Measurements from ENCODE around the gene ADGRL2.

The ADGRL2 gene

GRCh38 chr1:81921851-81922462 is 121.2 kb downstream of the ADGRL2 start:
- Histone ChIP-seq H3K36me3 (ENCODE audit: insufficient read depth, insufficient read length, low read length) (peaks cover 3% of the 10 kb centered on the region), H3K27me3 (ENCODE audit: insufficient read depth, insufficient read length) (no peaks in the 10 kb centered on the region), H3K9me3 (ENCODE audit: insufficient read depth, low read length) (no peaks in the 10 kb centered on the region), H3K4me3 (ENCODE audit: insufficient read length, low read depth) (no peak overlapping the region), H3K4me1 (ENCODE audit: insufficient read depth, insufficient read length) (no peaks in the 10 kb centered on the region), H3K9ac (ENCODE audit: insufficient read length, low read depth) (no peak overlapping the region)
- DNase-seq (ENCODE audit: low read depth, low spot score), result no peak
- TF ChIP-seq SUZ12 (IDR thresholded peaks at IDR 0.05; ENCODE audit: extremely low read depth, insufficient read depth, insufficient read length), result no peak
- no peak for TF ChIP-seq YY1 (IDR thresholded peaks at IDR 0.05; ENCODE audit: insufficient read depth, insufficient read length)
- TF ChIP-seq ZNF274 (IDR thresholded peaks at IDR 0.05; ENCODE audit: low read depth, low read length), result no peak

- Histone ChIP-seq H3K9ac (ENCODE audit: insufficient read length, low read depth) (no peak overlapping the region), H3K4me3 (ENCODE audit: insufficient read length, low read depth) (no peak overlapping the region), H3K36me3 (ENCODE audit: insufficient read depth, insufficient read length, low read length) (peaks cover 3% of the 10 kb centered on the region), H3K9me3 (ENCODE audit: insufficient read depth, low read length) (no peaks in the 10 kb centered on the region), H3K27me3 (ENCODE audit: insufficient read depth, insufficient read length) (no peaks in the 10 kb centered on the region), H3K4me1 (ENCODE audit: insufficient read depth, insufficient read length) (no peaks in the 10 kb centered on the region)
- no peak for DNase-seq (ENCODE audit: low read depth, low spot score)
- TF ChIP-seq SUZ12 (IDR thresholded peaks at IDR 0.05; ENCODE audit: extremely low read depth, insufficient read depth, insufficient read length) (no peak), YY1 (IDR thresholded peaks at IDR 0.05; ENCODE audit: insufficient read depth, insufficient read length) (no peak), ZNF274 (IDR thresholded peaks at IDR 0.05; ENCODE audit: low read depth, low read length) (no peak)
Observed at GRCh38 chr1:81922955-81923354, 122.2 kb downstream of the ADGRL2 start.

- TF ChIP-seq SUZ12 (IDR thresholded peaks at IDR 0.05; ENCODE audit: extremely low read depth, insufficient read depth, insufficient read length), result no peak
- no peak for TF ChIP-seq ZNF274 (IDR thresholded peaks at IDR 0.05; ENCODE audit: low read depth, low read length)
- no peak for TF ChIP-seq YY1 (IDR thresholded peaks at IDR 0.05; ENCODE audit: insufficient read depth, insufficient read length)
- Histone ChIP-seq H3K27me3 (ENCODE audit: insufficient read depth, insufficient read length) (no peaks in the 10 kb centered on the region), H3K36me3 (ENCODE audit: insufficient read depth, insufficient read length, low read length) (peaks cover 12% of the 10 kb centered on the region), H3K9me3 (ENCODE audit: insufficient read depth, low read length) (no peaks in the 10 kb centered on the region), H3K4me1 (ENCODE audit: insufficient read depth, insufficient read length) (no peaks in the 10 kb centered on the region), H3K4me3 (ENCODE audit: insufficient read length, low read depth) (no peak overlapping the region), H3K9ac (ENCODE audit: insufficient read length, low read depth) (no peak overlapping the region)
- no peak for DNase-seq (ENCODE audit: low read depth, low spot score)
Observed at GRCh38 chr1:81929106-81929505, 128.4 kb downstream of the ADGRL2 start.

DNA sequence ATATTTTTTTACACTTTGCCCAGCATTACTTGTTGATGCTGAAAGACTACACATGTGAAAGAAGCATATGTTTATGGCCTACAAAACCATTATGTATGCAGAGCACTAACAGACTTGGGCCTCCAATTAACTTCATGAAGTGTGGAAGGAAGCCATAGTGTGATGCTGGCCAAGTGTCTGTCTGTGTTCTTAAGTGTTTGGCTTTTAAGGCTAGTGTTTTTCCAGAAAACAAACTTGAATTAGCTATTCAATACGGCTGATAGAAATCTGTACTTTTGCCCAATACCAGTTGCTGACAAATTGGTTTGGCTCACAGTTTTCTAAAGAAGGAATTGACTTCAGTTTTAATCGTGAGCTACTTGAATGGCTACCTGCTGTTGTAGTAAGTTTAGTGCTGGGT is 136.1 kb downstream of the ADGRL2 start:
- TF ChIP-seq YY1 (IDR thresholded peaks at IDR 0.05; ENCODE audit: insufficient read depth, insufficient read length) (no peak), ZNF274 (IDR thresholded peaks at IDR 0.05; ENCODE audit: low read depth, low read length) (no peak), SUZ12 (IDR thresholded peaks at IDR 0.05; ENCODE audit: extremely low read depth, insufficient read depth, insufficient read length) (no peak)

DNA sequence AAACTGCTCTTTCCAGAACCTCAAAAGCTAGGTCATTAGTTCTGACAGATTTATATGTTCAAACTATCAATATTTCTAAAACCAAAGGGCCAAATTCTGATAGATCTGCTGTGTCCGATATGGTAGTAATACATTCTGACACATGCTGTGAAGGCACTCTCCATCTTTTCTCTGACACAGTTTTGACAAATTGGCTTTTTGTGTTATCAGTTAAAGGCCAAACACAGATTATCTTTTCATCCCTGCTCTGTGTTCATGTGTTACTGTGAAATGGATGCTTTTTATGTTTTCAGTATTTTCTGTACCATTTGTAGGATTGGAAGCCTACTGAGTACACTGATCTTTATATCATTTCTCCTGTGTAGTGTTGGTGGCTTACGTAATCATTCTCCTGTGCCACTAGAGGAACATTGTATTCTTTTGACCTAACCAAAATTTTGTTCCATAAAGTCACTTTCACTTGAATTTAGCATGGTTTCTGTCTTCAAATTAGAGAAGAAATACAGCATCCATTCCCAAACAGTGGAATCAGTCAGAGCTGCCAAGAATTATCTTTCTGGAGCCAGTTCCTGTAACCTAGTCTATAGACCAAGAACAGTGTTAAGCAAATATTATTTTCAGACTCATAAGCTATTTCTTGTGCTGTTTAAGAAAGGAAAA is 137.2 kb downstream of the ADGRL2 start:
- Histone ChIP-seq H3K36me3 (ENCODE audit: insufficient read depth, insufficient read length, low read length) (peaks cover 18% of the 10 kb centered on the region), H3K9ac (ENCODE audit: insufficient read length, low read depth) (no peak overlapping the region), H3K27me3 (ENCODE audit: insufficient read depth, insufficient read length) (no peaks in the 10 kb centered on the region), H3K4me3 (ENCODE audit: insufficient read length, low read depth) (no peak overlapping the region), H3K4me1 (ENCODE audit: insufficient read depth, insufficient read length) (no peaks in the 10 kb centered on the region), H3K9me3 (ENCODE audit: insufficient read depth, low read length) (no peaks in the 10 kb centered on the region)
- no peak for DNase-seq (ENCODE audit: low read depth, low spot score)
- no peak for TF ChIP-seq SUZ12 (IDR thresholded peaks at IDR 0.05; ENCODE audit: extremely low read depth, insufficient read depth, insufficient read length)
- no peak for TF ChIP-seq ZNF274 (IDR thresholded peaks at IDR 0.05; ENCODE audit: low read depth, low read length)
- no peak for TF ChIP-seq YY1 (IDR thresholded peaks at IDR 0.05; ENCODE audit: insufficient read depth, insufficient read length)

More for the DNA sequence above, 136.1 kb downstream of the ADGRL2 start:
- Histone ChIP-seq H3K36me3 (ENCODE audit: insufficient read depth, insufficient read length, low read length) (peaks cover 16% of the 10 kb centered on the region), H3K27me3 (ENCODE audit: insufficient read depth, insufficient read length) (no peaks in the 10 kb centered on the region), H3K4me1 (ENCODE audit: insufficient read depth, insufficient read length) (no peaks in the 10 kb centered on the region), H3K4me3 (ENCODE audit: insufficient read length, low read depth) (no peak overlapping the region), H3K9me3 (ENCODE audit: insufficient read depth, low read length) (no peaks in the 10 kb centered on the region), H3K9ac (ENCODE audit: insufficient read length, low read depth) (no peak overlapping the region)
- DNase-seq (ENCODE audit: low read depth, low spot score), result no peak

GRCh38 chr1:81948495-81948894 is 147.8 kb downstream of the ADGRL2 start:
- no peak overlapping the region for H3K4me3 ChIP-seq (ENCODE audit: insufficient read length, low read depth)
- no peaks in the 10 kb centered on the region for H3K27me3 ChIP-seq (ENCODE audit: insufficient read depth, insufficient read length)
- no peak overlapping the region for H3K9ac ChIP-seq (ENCODE audit: insufficient read length, low read depth)
- peaks cover 42% of the 10 kb centered on the region for H3K36me3 ChIP-seq (ENCODE audit: insufficient read depth, insufficient read length, low read length)
- DNase-seq (ENCODE audit: low read depth, low spot score), result no peak
- TF ChIP-seq SUZ12 (IDR thresholded peaks at IDR 0.05; ENCODE audit: extremely low read depth, insufficient read depth, insufficient read length), result no peak
- TF ChIP-seq YY1 (IDR thresholded peaks at IDR 0.05; ENCODE audit: insufficient read depth, insufficient read length), result no peak
- no peak for TF ChIP-seq ZNF274 (IDR thresholded peaks at IDR 0.05; ENCODE audit: low read depth, low read length)
- no peaks in the 10 kb centered on the region for H3K4me1 ChIP-seq (ENCODE audit: insufficient read depth, insufficient read length)
- no peaks in the 10 kb centered on the region for H3K9me3 ChIP-seq (ENCODE audit: insufficient read depth, low read length)

- TF ChIP-seq YY1 (IDR thresholded peaks at IDR 0.05; ENCODE audit: insufficient read depth, insufficient read length) (no peak), SUZ12 (IDR thresholded peaks at IDR 0.05; ENCODE audit: extremely low read depth, insufficient read depth, insufficient read length) (no peak), ZNF274 (IDR thresholded peaks at IDR 0.05; ENCODE audit: low read depth, low read length) (no peak)
- DNase-seq (ENCODE audit: low read depth, low spot score), result no peak
- H3K9me3 ChIP-seq (ENCODE audit: insufficient read depth, low read length), result no peaks in the 10 kb centered on the region
- no peaks in the 10 kb centered on the region for H3K4me1 ChIP-seq (ENCODE audit: insufficient read depth, insufficient read length)
- no peaks in the 10 kb centered on the region for H3K27me3 ChIP-seq (ENCODE audit: insufficient read depth, insufficient read length)
- no peak overlapping the region for H3K9ac ChIP-seq (ENCODE audit: insufficient read length, low read depth)
- H3K4me3 ChIP-seq (ENCODE audit: insufficient read length, low read depth), result no peak overlapping the region
- peaks cover 41% of the 10 kb centered on the region for H3K36me3 ChIP-seq (ENCODE audit: insufficient read depth, insufficient read length, low read length)
Observed at GRCh38 chr1:81949421-81949820, 148.7 kb downstream of the ADGRL2 start.

Data from NT2/D1 (cell line).